ENCODE data around the gene ERC2.

ERC2 gene

GRCh38 chr3:56130036-56130435, 338.2 kb downstream of the ERC2 start:
- Histone ChIP-seq H3K36me3 (ENCODE audit: low read length) (no peaks in the 10 kb centered on the region), H3K27ac (ENCODE audit: low read depth, low read length) (no peak overlapping the region)
- TF ChIP-seq CTCF (IDR thresholded peaks at IDR 0.05; ENCODE audit: insufficient read depth, low read length, poor library complexity, severe bottlenecking) (no peak), EZH2phosphoT487 (conservative IDR thresholded peaks at IDR 0.05; ENCODE audit: low read length) (no peak)

DNA sequence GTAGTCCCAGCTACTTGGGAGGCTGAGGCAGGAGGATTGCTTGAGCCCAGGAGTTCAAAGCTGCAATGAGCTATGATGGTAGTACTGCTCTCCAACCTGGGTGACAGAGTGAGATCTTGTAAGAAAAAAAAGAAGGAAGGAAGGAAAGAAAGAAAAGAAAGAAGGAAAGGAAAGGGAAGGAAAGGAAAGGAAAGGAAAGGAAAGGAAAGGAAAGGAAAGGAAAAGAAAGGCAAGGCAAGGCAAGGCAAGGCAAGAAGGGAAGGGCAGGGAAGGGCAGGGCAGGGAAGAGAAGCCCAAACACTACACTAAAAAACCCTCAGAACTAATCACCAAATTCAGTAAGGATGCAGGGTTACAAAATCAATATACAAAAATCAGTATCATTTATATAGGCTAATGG, 341.6 kb downstream of the ERC2 start:
- no peak overlapping the region for H2AFZ ChIP-seq (ENCODE audit: low read depth, low read length, severe bottlenecking)
- H3K27me3 ChIP-seq (ENCODE audit: low read length), result no peaks in the 10 kb centered on the region
- H3F3A ChIP-seq (ENCODE audit: insufficient read depth), result no peaks in the 10 kb centered on the region
- H3K79me2 ChIP-seq (ENCODE audit: insufficient read depth, low read length), result no peaks in the 10 kb centered on the region
- H3K4me3 ChIP-seq (ENCODE audit: insufficient read depth, low read length, poor library complexity, severe bottlenecking), result no peak overlapping the region
- H4K20me1 ChIP-seq (ENCODE audit: low read depth, low read length), result no peaks in the 10 kb centered on the region
- H3K4me2 ChIP-seq (ENCODE audit: low read depth, low read length, poor library complexity, severe bottlenecking), result no peak overlapping the region
- H3K9me2 ChIP-seq (replicated peaks; ENCODE audit: insufficient read depth, low read length), result no peaks in the 10 kb centered on the region
- H3K9me3 ChIP-seq (ENCODE audit: insufficient read depth, low read length), result no peaks in the 10 kb centered on the region
- H3K36me3 ChIP-seq (ENCODE audit: low read length), result no peaks in the 10 kb centered on the region
- TF ChIP-seq EZH2phosphoT487 (conservative IDR thresholded peaks at IDR 0.05; ENCODE audit: low read length), result no peak
- TF ChIP-seq CTCF (IDR thresholded peaks at IDR 0.05; ENCODE audit: insufficient read depth, low read length, poor library complexity, severe bottlenecking), result no peak
- H3K27ac ChIP-seq (ENCODE audit: low read depth, low read length), result no peak overlapping the region
- H3K9ac ChIP-seq (ENCODE audit: low read length), result no peak overlapping the region

More at GRCh38 chr3:56130036-56130435, 338.2 kb downstream of the ERC2 start:
- H3K9me3 ChIP-seq (ENCODE audit: insufficient read depth, low read length), result no peaks in the 10 kb centered on the region
- H3F3A ChIP-seq (ENCODE audit: insufficient read depth), result no peaks in the 10 kb centered on the region
- H3K9ac ChIP-seq (ENCODE audit: low read length), result no peak overlapping the region
- H2AFZ ChIP-seq (ENCODE audit: low read depth, low read length, severe bottlenecking), result no peak overlapping the region
- H3K4me3 ChIP-seq (ENCODE audit: insufficient read depth, low read length, poor library complexity, severe bottlenecking), result no peak overlapping the region
- no peaks in the 10 kb centered on the region for H3K9me2 ChIP-seq (replicated peaks; ENCODE audit: insufficient read depth, low read length)
- H3K4me2 ChIP-seq (ENCODE audit: low read depth, low read length, poor library complexity, severe bottlenecking), result no peak overlapping the region
- no peaks in the 10 kb centered on the region for H3K79me2 ChIP-seq (ENCODE audit: insufficient read depth, low read length)
- H4K20me1 ChIP-seq (ENCODE audit: low read depth, low read length), result no peaks in the 10 kb centered on the region
- H3K27me3 ChIP-seq (ENCODE audit: low read length), result no peaks in the 10 kb centered on the region

DNA sequence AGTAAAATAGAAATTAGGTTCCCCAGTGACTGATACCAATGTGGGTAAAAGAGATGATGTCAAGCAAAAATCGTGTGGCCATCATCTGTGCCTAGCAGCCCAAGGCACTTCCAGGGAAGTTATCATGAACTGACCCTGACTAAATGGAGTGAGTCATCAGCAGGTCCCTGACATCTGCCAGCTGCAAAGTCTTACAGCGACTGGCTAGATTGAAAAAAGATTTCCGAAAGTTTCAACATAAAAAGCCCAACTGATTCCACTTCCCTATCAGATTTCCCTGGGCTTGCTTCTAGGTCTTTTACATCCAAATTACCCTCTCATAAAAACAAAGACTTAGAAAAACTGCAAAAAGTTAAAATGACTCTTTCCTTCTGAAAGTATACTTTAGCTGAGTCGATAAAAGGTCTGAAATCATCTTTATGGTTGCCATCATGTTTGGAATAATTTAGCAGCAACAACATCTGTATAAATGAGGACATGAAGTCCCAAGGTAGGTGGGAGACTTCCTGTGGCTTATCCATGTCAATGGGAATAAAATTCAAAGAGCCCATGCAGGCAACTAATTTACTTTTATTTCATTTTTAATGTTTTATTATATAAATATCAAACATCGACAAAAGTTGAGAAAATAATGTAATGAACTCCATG, 342.8 kb downstream of the ERC2 start:
- no peak overlapping the region for H2AFZ ChIP-seq (ENCODE audit: low read depth, low read length, severe bottlenecking)

More for the DNA sequence above, 342.8 kb downstream of the ERC2 start:
- Histone ChIP-seq H3K36me3 (ENCODE audit: low read length) (no peaks in the 10 kb centered on the region), H3K4me2 (ENCODE audit: low read depth, low read length, poor library complexity, severe bottlenecking) (no peak overlapping the region), H3K9ac (ENCODE audit: low read length) (no peak overlapping the region), H3K9me2 (replicated peaks; ENCODE audit: insufficient read depth, low read length) (no peaks in the 10 kb centered on the region), H3K27ac (ENCODE audit: low read depth, low read length) (no peak overlapping the region), H3K27me3 (ENCODE audit: low read length) (no peaks in the 10 kb centered on the region), H3F3A (ENCODE audit: insufficient read depth) (no peaks in the 10 kb centered on the region), H3K9me3 (ENCODE audit: insufficient read depth, low read length) (no peaks in the 10 kb centered on the region), H3K4me3 (ENCODE audit: insufficient read depth, low read length, poor library complexity, severe bottlenecking) (no peak overlapping the region), H3K79me2 (ENCODE audit: insufficient read depth, low read length) (no peaks in the 10 kb centered on the region), H4K20me1 (ENCODE audit: low read depth, low read length) (no peaks in the 10 kb centered on the region)
- no peak for TF ChIP-seq EZH2phosphoT487 (conservative IDR thresholded peaks at IDR 0.05; ENCODE audit: low read length)
- no peak for TF ChIP-seq CTCF (IDR thresholded peaks at IDR 0.05; ENCODE audit: insufficient read depth, low read length, poor library complexity, severe bottlenecking)

Measured in SU-DHL-6 (cell line).